ENCODE data around the gene UPF3B. TPM values are rescaled to one million over a fixed set of nuclear protein-coding genes. Genes with fewer than 3 reads are reported as not detected.

The UPF3B gene
- total RNA-seq, 1 experiment from 2014 or later = 17.2 TPM

- TF ChIP-seq CTCF (IDR thresholded peaks at IDR 0.05; ENCODE audit: unreplicated experiment) = no peak
- H3K9me3 Mint-ChIP-seq (ENCODE audit: low read depth, unreplicated experiment) = peaks cover 4% of the 10 kb centered on the region
- CTCF ChIA-PET = no interaction called here
These were observed 51.2 kb downstream of the UPF3B start for GRCh38 chrX:119801253-119802221.

GRCh38 chrX:119791437-119792231 is 61.1 kb downstream of the UPF3B start, which contains the start of gene RPL39:
Gene RPL39, minus strand, starts transcription at chrX:119791630. Its CDS starts 54 bp downstream, at chrX:119791576.
- Mint-ChIP-seq H3K4me3 (ENCODE audit: low read depth, unreplicated experiment) (peak within 1 kb of the TSS; percentile 84), H3K9me3 (ENCODE audit: low read depth, unreplicated experiment) (no peaks in the 10 kb centered on the region), H3K36me3 (ENCODE audit: insufficient read depth, unreplicated experiment) (peaks cover 60% of the 10 kb centered on the region), H3K27ac (ENCODE audit: unreplicated experiment) (peak within 1 kb of the TSS; percentile 87), H3K4me1 (ENCODE audit: low read depth, unreplicated experiment) (peaks cover 7% of the 10 kb centered on the region), H3K27me3 (ENCODE audit: unreplicated experiment) (no peaks in the 10 kb centered on the region)
- peak; percentile 79 for DNase-seq
- intact Hi-C loops (cut with micrococcal nuclease; ENCODE audit: unreplicated experiment) = no loop called here
- CTCF ChIA-PET = interaction anchor here (0.6 to 1.4 kb wide), 7 partner anchors 33 to 332 kb away, joined by 3 to 6 read pairs (median 3); partner anchors contain the start of genes NDUFA1, RNF113A, SOWAHD and UPF3B
- no peak for TF ChIP-seq CTCF (IDR thresholded peaks at IDR 0.05; ENCODE audit: unreplicated experiment)
- TSS peak; percentile 80 for BruUV-seq (replicated peaks)

More at GRCh38 chrX:119801253-119802221, 51.2 kb downstream of the UPF3B start:
- no peak overlapping the region for H3K27ac Mint-ChIP-seq (ENCODE audit: unreplicated experiment)
- H3K27me3 Mint-ChIP-seq (ENCODE audit: unreplicated experiment) = peaks cover 13% of the 10 kb centered on the region
- no peaks in the 10 kb centered on the region for H3K36me3 Mint-ChIP-seq (ENCODE audit: insufficient read depth, unreplicated experiment)
- intact Hi-C loops (cut with micrococcal nuclease; ENCODE audit: unreplicated experiment) = no loop called here
- H3K4me1 Mint-ChIP-seq (ENCODE audit: low read depth, unreplicated experiment) = peaks cover 6% of the 10 kb centered on the region
- no peak for DNase-seq
- H3K4me3 Mint-ChIP-seq (ENCODE audit: low read depth, unreplicated experiment) = no peak overlapping the region
- BruUV-seq (replicated peaks) = no TSS peak

- H3K9me3 Mint-ChIP-seq (ENCODE audit: low read depth, unreplicated experiment) = no peaks in the 10 kb centered on the region
- no peaks in the 10 kb centered on the region for H3K27me3 Mint-ChIP-seq (ENCODE audit: unreplicated experiment)
- H3K27ac Mint-ChIP-seq (ENCODE audit: unreplicated experiment) = peak overlapping the region; percentile 87
- TSS peak; percentile 40 for BruUV-seq (replicated peaks)
- H3K36me3 Mint-ChIP-seq (ENCODE audit: insufficient read depth, unreplicated experiment) = peaks cover 66% of the 10 kb centered on the region
- CTCF ChIA-PET = interaction anchor here (0.7 to 1.4 kb wide), 5 partner anchors 33 to 97 kb away, joined by 3 to 6 read pairs (median 3); partner anchors contain the start of genes NDUFA1, RNF113A, SOWAHD and UPF3B
- H3K4me1 Mint-ChIP-seq (ENCODE audit: low read depth, unreplicated experiment) = peaks cover 7% of the 10 kb centered on the region
- peak overlapping the region; percentile 84 for H3K4me3 Mint-ChIP-seq (ENCODE audit: low read depth, unreplicated experiment)
- TF ChIP-seq CTCF (IDR thresholded peaks at IDR 0.05; ENCODE audit: unreplicated experiment) = no peak
- intact Hi-C loops (cut with micrococcal nuclease; ENCODE audit: unreplicated experiment) = no loop called here
- peak; percentile 26 for DNase-seq
These were observed 61.8 kb downstream of the UPF3B start for GRCh38 chrX:119790977-119791436.

Measured in Calu3 (cell line).